K562 (cell line): ENCODE data around the gene ZFX. TPM values are rescaled to one million over a fixed set of nuclear protein-coding genes. Genes with fewer than 3 reads are reported as not detected.

Experiments used
- BACH1 ChIP-seq: fragments of 200-800 bp; sonication (Bioruptor generic); IDR thresholded peaks from 2 replicates; pipeline ENCODE4 v1.6.1; 2016; ENCODE audit warnings: missing genetic modification characterization, missing compliant biosample characterization
- BRD4 ChIP-seq: fragments of 200-600 bp; sonication (generic); IDR thresholded peaks from 2 replicates; pipeline ENCODE4 v1.6.1; 2017; ENCODE audit warnings: inconsistent platforms
- CBX2 ChIP-seq: fragments of 200-600 bp; sonication (generic); IDR thresholded peaks from one replicate; pipeline ENCODE4 v1.6.1; 2012; ENCODE audit warnings: mild to moderate bottlenecking, low read length, inconsistent platforms; ENCODE audit not compliant: insufficient read depth, poor library complexity, severe bottlenecking
- DNMT1 ChIP-seq: fragments of 450-650 bp; IDR thresholded peaks from 2 replicates; pipeline ENCODE4 v1.6.1; 2016; ENCODE audit warnings: antibody characterized with exemption, mild to moderate bottlenecking
- E2F8 ChIP-seq: fragments of 450-650 bp; IDR thresholded peaks from 2 replicates; pipeline ENCODE4 v1.7.1; 2018; ENCODE audit warnings: mild to moderate bottlenecking, low read depth; ENCODE audit not compliant: partially characterized antibody
- EGR1 ChIP-seq: fragments of 450-650 bp; conservative IDR thresholded peaks from 2 replicates; pipeline ENCODE4 v1.6.1; 2017; ENCODE audit warnings: mild to moderate bottlenecking
- EP400 ChIP-seq: fragments of 450-650 bp; IDR thresholded peaks from 2 replicates; pipeline ENCODE4 v1.6.1; 2017; ENCODE audit warnings: antibody characterized with exemption, mild to moderate bottlenecking, moderate library complexity
- HDAC6 ChIP-seq: IDR thresholded peaks from 2 replicates; pipeline ENCODE4 v1.6.1; 2012; ENCODE audit warnings: low read depth, mild to moderate bottlenecking, control low read depth, inconsistent platforms, low read length, moderate library complexity
- HIVEP1 ChIP-seq: fragments of 250-450 bp; sonication (Bioruptor Pico); IDR thresholded peaks from 2 replicates; pipeline ENCODE4 v1.4.0; 2020; ENCODE audit warnings: mild to moderate bottlenecking
- JUN ChIP-seq, 2 experiments: sonication (generic) in 1 of 2; formaldehyde crosslinking in 1 of 2; IDR thresholded peaks; 2 replicates each; pipeline versions ENCODE4 v1.6.1 to v1.8.0; 2012 to 2022; ENCODE audit warnings: borderline replicate concordance in 2 of 2, mild to moderate bottlenecking in 2 of 2, improper control_type of control experiment in 1 of 2, low read depth in 1 of 2, low read length in 1 of 2, missing genetic modification reagents in 1 of 2
- MYC ChIP-seq, 2 experiments: fragments of 250-450 bp in 1 of 2; sonication (Bioruptor Pico) in 1 of 2; IDR thresholded peaks; 2 replicates each; pipeline versions ENCODE4 v1.5.1 to v1.6.1; 2012 to 2021; ENCODE audit warnings: low read depth in 2 of 2, borderline replicate concordance in 1 of 2, improper control_type of control experiment in 1 of 2, low read length in 1 of 2, mild to moderate bottlenecking in 1 of 2, moderate library complexity in 1 of 2
- PHB ChIP-seq: fragments of 250-450 bp; sonication (Bioruptor Pico); IDR thresholded peaks from 2 replicates; pipeline ENCODE4 v1.5.0; 2021
- POLR2G ChIP-seq: fragments of 200-400 bp; formaldehyde crosslinking; IDR thresholded peaks from 2 replicates; pipeline ENCODE4 v1.6.1; 2017; ENCODE audit warnings: low read depth, mild to moderate bottlenecking, antibody characterized with exemption, low read length, moderate library complexity
- PTBP1 ChIP-seq: fragments of 200-400 bp; formaldehyde crosslinking; IDR thresholded peaks from 2 replicates; pipeline ENCODE4 v1.6.1; 2017; ENCODE audit warnings: low read depth, low read length
- TAF15 ChIP-seq: fragments of 200-400 bp; formaldehyde crosslinking; IDR thresholded peaks from 2 replicates; pipeline ENCODE4 v1.6.1; 2017; ENCODE audit warnings: mild to moderate bottlenecking, low read depth, low read length, moderate library complexity
- TFAM ChIP-seq: fragments of 250-450 bp; sonication (Bioruptor Pico); conservative IDR thresholded peaks from 2 replicates; pipeline ENCODE4 v1.5.0; 2021; ENCODE audit warnings: mild to moderate bottlenecking, moderate library complexity
- UBTF ChIP-seq, 2 experiments: IDR thresholded peaks; 2 replicates each; pipeline ENCODE4 v1.6.1; 2012; ENCODE audit warnings: improper control_type of control experiment in 2 of 2, low read depth in 2 of 2, low read length in 2 of 2, borderline replicate concordance in 1 of 2
- ZBTB43 ChIP-seq: sonication (generic); formaldehyde crosslinking; IDR thresholded peaks from 2 replicates; pipeline ENCODE4 v1.8.0; 2023; ENCODE audit warnings: mild to moderate bottlenecking, missing genetic modification reagents
- ZNF175 ChIP-seq: fragments of 200-800 bp; sonication (Bioruptor generic); IDR thresholded peaks from 2 replicates; pipeline ENCODE4 v1.6.1; 2016; ENCODE audit warnings: low read depth, mild to moderate bottlenecking, missing genetic modification characterization, missing compliant biosample characterization
- ZNF785 ChIP-seq: fragments of 250-450 bp; sonication (Bioruptor Pico); IDR thresholded peaks from 2 replicates; pipeline ENCODE4 v1.4.0; 2020; ENCODE audit warnings: mild to moderate bottlenecking
- ZNF830 ChIP-seq: fragments of 250-450 bp; sonication (Bioruptor Pico); IDR thresholded peaks from 2 replicates; pipeline ENCODE4 v1.5.0; 2021; ENCODE audit warnings: mild to moderate bottlenecking
- polyA plus RNA-seq, 8 experiments: library from polyadenylated mRNA; depleted of rRNA in 4 of 8; stranded (reverse) in 5 of 8; unstranded in 3 of 8; fragments of >200 nt; fragmentation: Nextera tagmentation in 2 of 8; fragmentation: Illumina TruSeq in 1 of 8; extraction: Ambion mirVana in 2 of 8; extraction: Trizol in 1 of 8; gene quantifications; 2 replicates each; pipeline versions ENCODE4 v1.2.1 to v1.2.3, GENCODE V29; 2011 to 2014; ENCODE audit warnings: inconsistent platforms in 1 of 8, missing spikeins in 1 of 8
- total RNA-seq, 7 experiments: library from RNA; depleted of rRNA in 6 of 7; stranded (reverse); fragments of >200 nt in 6 of 7; fragmentation: Illumina TruSeq in 2 of 7; extraction: Trizol in 2 of 7; gene quantifications; 2 replicates each; pipeline versions ENCODE4 v1.2.1 to v1.2.3, GENCODE V29; 2011 to 2021; ENCODE audit warnings: low replicate concordance in 1 of 7

ZFX gene
- total and polyA plus RNA-seq, 9 of the 15 experiments (the other 6 are each of a cell fraction or from before 2014, with no cell fraction given), result 5.3 to 25.2 (median 11.4) TPM

DNA sequence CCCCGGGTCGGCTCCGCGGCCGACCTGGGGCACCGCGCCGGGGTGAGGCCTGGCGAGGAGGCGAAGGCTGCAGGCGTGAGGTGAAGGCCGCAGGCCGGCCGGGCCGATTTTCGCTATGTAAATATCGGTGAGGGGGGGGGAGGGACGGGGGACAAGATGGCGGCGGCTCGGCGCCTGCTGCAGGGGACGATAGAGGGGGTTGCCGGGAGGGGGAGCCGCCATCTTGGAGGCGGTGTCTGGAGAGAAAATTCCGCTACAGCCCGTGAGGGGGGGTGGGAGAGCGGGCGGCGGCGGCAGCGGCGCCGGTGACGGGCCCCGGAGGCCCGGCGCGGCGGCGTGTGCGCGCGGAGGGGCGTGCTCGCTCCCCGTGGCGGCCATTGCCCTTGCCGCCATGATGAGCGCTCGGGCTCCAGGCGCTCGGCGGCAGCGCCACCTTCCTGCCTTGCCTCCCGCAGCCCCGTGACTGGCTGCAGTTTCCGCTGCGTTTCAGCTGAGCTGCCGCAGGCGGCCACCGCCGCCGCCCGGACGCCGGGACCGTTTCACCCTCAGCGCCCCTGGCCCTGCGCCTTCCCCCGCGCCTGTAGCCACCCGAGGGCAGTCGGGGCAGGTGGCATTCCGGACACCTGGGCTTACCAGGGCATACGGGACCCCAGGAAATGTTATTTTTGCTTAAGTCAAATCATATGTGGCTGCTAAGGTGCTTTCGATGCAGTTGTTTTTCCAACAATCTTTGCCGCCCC is 692 bp downstream of the ZFX start (continued):
- TF ChIP-seq ZBTB43 (CRISPR knock-in tag) (0 out of 2 replicates have a peak, but pooled peaks have one; percentile 50), HDAC6 (no peak), BACH1 (tag) (no peak), ZNF785 (CRISPR knock-in tag) (no peak), PTBP1 (no peak), E2F8 (no peak), ZNF830 (no peak), JUN (IDR thresholded peaks at IDR 0.05; ENCODE audit: borderline replicate concordance, low read depth, low read length) (0 out of 2 replicates have a peak, but pooled peaks have one; percentile 8), JUN (CRISPR knock-in tag; IDR thresholded peaks at IDR 0.05; ENCODE audit: borderline replicate concordance) (no peak), UBTF (IDR thresholded peaks at IDR 0.05; ENCODE audit: borderline replicate concordance in 1 of 2, low read depth in 2 of 2, low read length in 2 of 2) (peak; percentile 30 to 81; a peak in 2 of 4 replicates), CBX2 (no peak), POLR2G (peak; percentile 80), MYC (IDR thresholded peaks at IDR 0.05; ENCODE audit: low read depth, low read length) (peak; percentile 84), MYC (CRISPR knock-in tag; IDR thresholded peaks at IDR 0.05; ENCODE audit: borderline replicate concordance, low read depth) (no peak), PHB (CRISPR knock-in tag) (no peak), EGR1 (0 out of 2 replicates have a peak, but pooled peaks have one; percentile 7), DNMT1 (no peak), HIVEP1 (CRISPR knock-in tag) (no peak), BRD4 (peak; percentile 64; the same call in 1 of the 2 replicates), ZNF175 (0 out of 2 replicates have a peak, but pooled peaks have one; percentile 43), TFAM (CRISPR knock-in tag) (no peak), EP400 (peak; percentile 53; the same call in 1 of the 2 replicates), TAF15 (no peak)
